ENCODE results near the gene TCF7L2.

TCF7L2 gene

GRCh38 chr10:113000442-113000841, 50.4 kb downstream of the TCF7L2 start:
- Histone ChIP-seq H3K27ac (no peak overlapping the region), H3K27me3 (no peaks in the 10 kb centered on the region), H3K4me3 (ENCODE audit: low read depth in 1 of 2, low read length in 1 of 2) (no peak overlapping the region), H3K36me3 (no peaks in the 10 kb centered on the region), H3K9me3 (no peaks in the 10 kb centered on the region), H3K4me1 (ENCODE audit: control insufficient read depth in 1 of 2, insufficient read depth in 1 of 2, low read depth in 1 of 2, low read length in 1 of 2) (peaks cover 0 to 4% of the 10 kb centered on the region in 2 experiments)
- no peak for TF ChIP-seq CTCF (IDR thresholded peaks at IDR 0.05)

DNA sequence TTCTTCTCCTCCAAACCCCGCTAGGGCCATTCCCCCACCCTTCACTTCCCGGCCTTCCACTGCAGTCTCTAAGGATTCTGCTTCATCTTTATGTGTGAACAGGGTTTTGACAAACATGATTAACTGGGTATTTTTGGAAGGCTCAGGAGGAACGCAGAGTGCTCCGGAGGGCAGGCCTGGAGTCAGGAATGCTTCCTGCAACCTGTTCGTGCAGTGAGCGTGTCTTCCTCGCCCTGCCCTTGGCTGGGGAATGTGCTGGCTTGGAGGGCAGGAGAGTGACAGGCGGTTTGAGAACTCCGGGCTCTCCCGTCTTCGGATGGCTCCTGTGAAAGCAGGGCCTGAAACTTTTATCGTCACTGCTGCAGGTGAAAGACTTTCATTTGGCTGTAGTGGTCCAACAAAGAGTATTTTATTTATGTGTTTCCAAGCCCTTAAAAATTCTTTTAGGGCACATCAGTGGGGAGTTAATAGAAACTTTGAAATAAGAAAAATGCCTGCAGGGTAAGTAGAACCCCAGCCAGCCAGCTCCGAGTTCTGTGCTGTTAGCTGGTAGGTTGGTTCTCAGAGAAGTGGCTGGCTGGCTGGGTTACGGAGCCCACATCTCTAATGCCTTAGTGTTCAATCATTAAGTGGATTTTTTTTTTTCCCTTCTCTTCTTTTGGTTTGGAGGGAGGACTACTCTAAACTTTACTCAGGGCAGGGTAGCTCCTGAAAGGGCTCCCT, 51.0 kb downstream of the TCF7L2 start:
- Histone ChIP-seq H3K4me3 (ENCODE audit: low read depth in 1 of 2, low read length in 1 of 2) (no peak overlapping the region), H3K4me1 (ENCODE audit: control insufficient read depth in 1 of 2, insufficient read depth in 1 of 2, low read depth in 1 of 2, low read length in 1 of 2) (peaks cover 0 to 5% of the 10 kb centered on the region in 2 experiments), H3K27me3 (no peaks in the 10 kb centered on the region), H3K36me3 (no peaks in the 10 kb centered on the region), H3K27ac (no peak overlapping the region), H3K9me3 (no peaks in the 10 kb centered on the region)
- no peak for TF ChIP-seq CTCF (IDR thresholded peaks at IDR 0.05)

DNA sequence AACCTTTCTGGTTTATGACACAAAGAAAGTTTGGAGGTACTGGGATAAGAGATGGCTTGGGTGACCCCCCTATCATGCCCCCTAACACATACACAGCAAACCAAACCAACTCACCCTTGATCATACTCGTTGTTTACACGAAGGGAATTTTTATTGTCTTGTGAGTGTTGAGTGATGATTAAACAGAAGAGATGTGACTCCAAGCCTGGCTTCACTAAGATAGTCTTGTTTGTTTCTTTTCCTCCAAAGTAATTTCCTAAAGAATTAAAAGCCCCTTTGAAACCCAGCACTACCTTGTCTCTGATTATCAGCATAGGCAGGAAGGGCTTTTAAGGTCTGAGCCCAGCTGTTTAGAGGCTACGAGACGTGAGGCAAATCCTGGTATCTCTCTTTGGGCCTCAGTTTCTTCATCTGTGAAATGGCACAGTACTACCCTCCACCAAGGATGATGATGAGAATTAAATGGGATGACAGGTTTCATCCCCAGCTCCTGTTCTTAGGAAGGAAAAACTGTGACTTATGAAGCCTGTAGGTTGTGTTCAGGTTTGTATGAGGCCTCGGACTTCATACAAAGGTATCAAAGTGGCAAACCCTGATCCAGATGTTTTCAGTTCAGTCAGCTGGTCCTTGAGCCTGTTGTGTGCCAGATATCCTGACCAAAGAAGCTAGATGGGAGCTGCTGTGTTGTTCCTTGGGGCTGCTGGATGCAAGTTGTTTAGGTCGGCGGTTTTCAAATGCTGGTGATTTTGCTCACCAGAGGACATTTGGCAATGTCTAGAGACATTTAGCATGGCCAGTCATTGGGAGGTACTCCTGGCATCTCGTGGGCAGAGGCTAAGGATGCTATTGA, 51.8 kb downstream of the TCF7L2 start:
- no peak overlapping the region for H3K4me3 ChIP-seq (ENCODE audit: low read depth in 1 of 2, low read length in 1 of 2)
- TF ChIP-seq CTCF (IDR thresholded peaks at IDR 0.05) = no peak
- no peaks in the 10 kb centered on the region for H3K9me3 ChIP-seq
- H3K36me3 ChIP-seq = no peaks in the 10 kb centered on the region
- no peak overlapping the region for H3K27ac ChIP-seq
- H3K4me1 ChIP-seq (ENCODE audit: control insufficient read depth in 1 of 2, insufficient read depth in 1 of 2, low read depth in 1 of 2, low read length in 1 of 2) = peaks cover 0 to 5% of the 10 kb centered on the region in 2 experiments
- no peaks in the 10 kb centered on the region for H3K27me3 ChIP-seq

DNA sequence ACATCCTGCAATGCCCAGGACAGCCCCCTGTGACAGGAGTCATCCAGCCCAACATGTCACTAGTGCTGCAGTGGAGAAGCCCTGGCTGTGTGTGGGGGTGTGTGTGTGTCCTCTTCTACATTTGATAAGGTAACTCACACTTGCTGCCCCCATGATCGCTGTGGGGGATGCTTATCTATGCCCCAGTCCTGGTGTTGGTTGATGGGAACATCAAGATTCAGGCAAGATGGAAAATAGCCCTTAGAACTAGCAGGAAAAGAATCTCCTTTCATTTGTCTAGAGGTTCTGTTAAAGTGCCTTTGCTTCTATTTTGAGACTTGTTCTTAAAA, 52.4 kb downstream of the TCF7L2 start:
- TF ChIP-seq CTCF (IDR thresholded peaks at IDR 0.05) = no peak
- no peak overlapping the region for H3K27ac ChIP-seq
- H3K27me3 ChIP-seq = no peaks in the 10 kb centered on the region
- H3K4me3 ChIP-seq (ENCODE audit: low read depth in 1 of 2, low read length in 1 of 2) = no peak overlapping the region
- H3K36me3 ChIP-seq = no peaks in the 10 kb centered on the region
- peaks cover 0 to 5% of the 10 kb centered on the region in 2 experiments for H3K4me1 ChIP-seq (ENCODE audit: control insufficient read depth in 1 of 2, insufficient read depth in 1 of 2, low read depth in 1 of 2, low read length in 1 of 2)
- no peaks in the 10 kb centered on the region for H3K9me3 ChIP-seq

GRCh38 chr10:113003052-113003451, 53.0 kb downstream of the TCF7L2 start:
- H3K4me1 ChIP-seq (ENCODE audit: control insufficient read depth in 1 of 2, insufficient read depth in 1 of 2, low read depth in 1 of 2, low read length in 1 of 2) = peaks cover 3 to 10% of the 10 kb centered on the region in 2 experiments

More at GRCh38 chr10:113003052-113003451, 53.0 kb downstream of the TCF7L2 start:
- no peaks in the 10 kb centered on the region for H3K27me3 ChIP-seq
- no peaks in the 10 kb centered on the region for H3K36me3 ChIP-seq
- H3K27ac ChIP-seq = no peak overlapping the region
- no peak overlapping the region for H3K4me3 ChIP-seq (ENCODE audit: low read depth in 1 of 2, low read length in 1 of 2)
- no peak for TF ChIP-seq CTCF (IDR thresholded peaks at IDR 0.05)
- H3K9me3 ChIP-seq = no peaks in the 10 kb centered on the region

Data from neutrophil (primary cell).